Gastrocnemius medialis (tissue), 4 donors: ENCODE measurements around the gene SLC66A1. TPM values are rescaled to one million over a fixed set of nuclear protein-coding genes. Genes with fewer than 3 reads are reported as not detected.
"Not testable (repeated sequence)": the region's sequence is repeated elsewhere in the genome, so short reads cannot be mapped to it uniquely, and the experiment has no call there.

Source experiments
- ATAC-seq, 2 donors: fragments of 150-250 bp; one replicate each; pipeline ENCODE4 v1.9.1; 2016
- DNase-seq, 2 donors: peaks; one replicate each; pipeline ENCODE4 v3.0.0-alpha.2; 2019
- H3K27ac ChIP-seq, 4 donors: fragments of 200-600 bp; sonication (generic); 1 replicate in 1 of 4; 2 replicates in 3 of 4; pipeline ENCODE4 v1.5.1; 2016 to 2018; ENCODE audit warnings: mild to moderate bottlenecking in 2 of 4, moderate library complexity in 1 of 4
- H3K27me3 ChIP-seq, 3 donors: fragments of 200-600 bp; sonication (generic) in 2 of 3; 1 replicate in 1 of 3; 2 replicates in 2 of 3; pipeline versions ENCODE4 v1.5.1 to v1.6.0; 2016 to 2019; ENCODE audit warnings: mild to moderate bottlenecking in 1 of 3, moderate library complexity in 1 of 3
- H3K36me3 ChIP-seq, 2 donors: fragments of 200-600 bp; sonication (generic) in 1 of 2; one replicate each; pipeline ENCODE4 v1.5.1; 2017 to 2018
- H3K4me1 ChIP-seq, 2 donors: fragments of 200-600 bp; sonication (generic) in 1 of 2; one replicate each; pipeline ENCODE4 v1.5.1; 2016 to 2017; ENCODE audit warnings: mild to moderate bottlenecking in 2 of 2
- H3K4me3 ChIP-seq, 4 donors: fragments of 200-600 bp; sonication (generic) in 3 of 4; 1 replicate in 1 of 4; 2 replicates in 3 of 4; pipeline ENCODE4 v1.5.1; 2016 to 2019; ENCODE audit warnings: mild to moderate bottlenecking in 2 of 4
- H3K9me3 ChIP-seq, 3 donors: fragments of 200-600 bp; sonication (generic) in 2 of 3; 1 replicate in 1 of 3; 2 replicates in 2 of 3; pipeline ENCODE4 v1.5.1; 2016 to 2019
- CTCF ChIP-seq, 5 experiments: fragments of 450-650 bp in 3 of 5; fragments of 200-600 bp in 2 of 5; sonication (generic) in 2 of 5; IDR thresholded peaks in 4 of 5; conservative IDR thresholded peaks in 1 of 5; 1 replicate in 4 of 5; 2 replicates in 1 of 5; pipeline ENCODE4 v1.5.1; 2016 to 2019; ENCODE audit warnings: antibody characterized with exemption in 5 of 5, mild to moderate bottlenecking in 3 of 5, moderate library complexity in 3 of 5
- POLR2A ChIP-seq, 2 donors: fragments of 450-650 bp; IDR thresholded peaks; one replicate each; pipeline ENCODE4 v1.6.1; 2017; ENCODE audit warnings: antibody characterized with exemption in 2 of 2, mild to moderate bottlenecking in 2 of 2, moderate library complexity in 2 of 2
- in situ Hi-C, 4 donors: fragments of 200-750 bp; cut with MboI; loops; one replicate each; pipeline versions ENCODE4 v1.15.0 to v1.8.0; 2017; ENCODE audit warnings: low sequenced_read_pairs in 4 of 4
- intact Hi-C: fragments of 100-400 bp; cut with DNase I; formaldehyde crosslinking; loops from one replicate; pipeline ENCODE4 v1.15.1; 2023; ENCODE audit warnings: low total_unique reads
- total RNA-seq, 4 donors: library from RNA; depleted of rRNA; stranded (reverse); fragments of >200 nt; gene quantifications; one replicate each; pipeline versions ENCODE4 v1.1.0 to v1.2.3, GENCODE V29; 2016

Gene SLC66A1
- total RNA-seq, 4 donors from 2014 or later, result 13.9 to 30.0 (median 19.3) TPM

GRCh38 chr1:19284881-19285280, 27.2 kb upstream of the SLC66A1 start:
- in situ Hi-C loops (no loop called here), intact Hi-C loops (no loop called here)
- H3K36me3 ChIP-seq, result no peaks in the 10 kb centered on the region
- DNase-seq, result no peak
- ATAC-seq, result no peak
- H3K4me3 ChIP-seq, result no peak overlapping the region
- TF ChIP-seq POLR2A (IDR thresholded peaks at IDR 0.05) (no peak), CTCF (IDR thresholded peaks at IDR 0.05 in 4 of 5, conservative IDR thresholded peaks at IDR 0.05 in 1 of 5) (no peak)
- no peaks in the 10 kb centered on the region for H3K9me3 ChIP-seq
- peaks cover 5% of the 10 kb centered on the region in 2 donors for H3K4me1 ChIP-seq
- no peak overlapping the region for H3K27ac ChIP-seq
- no peaks in the 10 kb centered on the region for H3K27me3 ChIP-seq

- ATAC-seq, DNase-seq, H3K4me3 ChIP-seq, H3K27me3 ChIP-seq, H3K9me3 ChIP-seq, in situ Hi-C loops, intact Hi-C loops, H3K36me3 ChIP-seq, H3K27ac ChIP-seq, H3K4me1 ChIP-seq: not testable (repeated sequence)
Observed at GRCh38 chr1:19285366-19285765, 26.8 kb upstream of the SLC66A1 start.

- intact Hi-C loops, H3K27me3 ChIP-seq, ATAC-seq, H3K4me1 ChIP-seq, H3K27ac ChIP-seq, H3K9me3 ChIP-seq, in situ Hi-C loops, H3K4me3 ChIP-seq, DNase-seq, H3K36me3 ChIP-seq: not testable (repeated sequence)
Observed at GRCh38 chr1:19285807-19286206, 26.3 kb upstream of the SLC66A1 start.

- Histone ChIP-seq H3K27me3 (no peaks in the 10 kb centered on the region), H3K27ac (no peak overlapping the region), H3K4me3 (no peak overlapping the region), H3K36me3 (no peaks in the 10 kb centered on the region), H3K4me1 (peaks cover 5% of the 10 kb centered on the region in 2 donors), H3K9me3 (no peaks in the 10 kb centered on the region)
- TF ChIP-seq CTCF (IDR thresholded peaks at IDR 0.05 in 4 of 5, conservative IDR thresholded peaks at IDR 0.05 in 1 of 5) (no peak), POLR2A (IDR thresholded peaks at IDR 0.05) (no peak)
- DNase-seq (no peak), ATAC-seq (no peak)
- intact Hi-C loops (no loop called here), in situ Hi-C loops (no loop called here)
Observed at GRCh38 chr1:19287436-19288185, 24.5 kb upstream of the SLC66A1 start.

- H3K27me3 ChIP-seq, H3K9me3 ChIP-seq, in situ Hi-C loops, H3K36me3 ChIP-seq, intact Hi-C loops, H3K4me1 ChIP-seq: not testable (repeated sequence)
- peak; percentile 67 to 81 for ATAC-seq
- DNase-seq, result peak in 1 of 2 donors; percentile 30
- peak within 1 kb of the TSS; percentile 44 to 67 (median 54) for H3K4me3 ChIP-seq
- peak within 1 kb of the TSS in 1 of 4 donors; percentile 10 for H3K27ac ChIP-seq
Observed at GRCh38 chr1:19288324-19289241, 23.5 kb upstream of the SLC66A1 start, which contains the start of gene AKR7A3. Gene AKR7A3 (minus strand): TSS chr1:19288770. CDS start chr1:19288709, 61 bp downstream.

- Histone ChIP-seq H3K4me3 (peak overlapping the region; percentile 44 to 67 (median 54)), H3K27ac (peak overlapping the region in 1 of 4 donors; percentile 10), H3K36me3 (no peaks in the 10 kb centered on the region), H3K9me3 (no peaks in the 10 kb centered on the region), H3K4me1 (peaks cover 5% of the 10 kb centered on the region in 2 donors), H3K27me3 (no peaks in the 10 kb centered on the region)
- DNase-seq (no peak), ATAC-seq (no peak)
- intact Hi-C loops (no loop called here), in situ Hi-C loops (no loop called here)
- TF ChIP-seq CTCF (IDR thresholded peaks at IDR 0.05 in 4 of 5, conservative IDR thresholded peaks at IDR 0.05 in 1 of 5) (no peak), POLR2A (IDR thresholded peaks at IDR 0.05) (no peak)
Observed at GRCh38 chr1:19289244-19289643, 22.9 kb upstream of the SLC66A1 start.
